ENCODE results near the gene BRAT1.

DNA sequence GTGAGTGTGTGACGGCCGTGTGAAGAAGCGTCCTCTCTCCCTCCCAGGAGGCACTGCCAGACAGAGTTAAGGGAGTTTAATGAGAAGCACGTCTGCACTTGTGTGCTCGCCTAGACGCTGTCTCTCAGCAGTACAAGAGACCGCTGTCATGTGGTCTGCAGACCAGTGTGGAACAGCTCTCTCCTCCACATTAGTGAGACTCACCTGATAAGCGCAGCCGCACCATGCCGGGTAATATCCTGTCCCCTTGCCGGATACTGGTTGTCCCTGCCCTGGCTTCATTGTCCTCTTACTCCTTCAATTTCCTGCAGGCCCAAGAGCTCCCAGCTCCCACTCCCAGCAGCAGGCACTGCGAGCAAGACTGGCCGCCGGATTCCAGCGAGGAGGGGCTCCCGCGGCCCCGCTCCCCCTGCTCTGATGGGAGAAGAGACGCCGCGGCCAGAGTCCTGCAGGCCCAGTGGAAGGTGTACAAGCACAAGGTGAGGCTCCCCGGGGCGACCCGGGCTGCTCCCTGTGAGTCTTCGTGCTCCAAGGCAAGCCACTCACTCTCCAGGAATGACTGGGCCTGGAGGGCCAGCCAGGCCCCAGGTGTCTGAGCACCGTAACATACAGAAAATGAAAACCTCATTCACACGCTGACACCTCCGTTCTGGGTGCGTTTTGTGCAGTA lies 43.0 kb upstream of the BRAT1 start:
- TF ChIP-seq CTCF (IDR thresholded peaks at IDR 0.05) (no peak), POLR2A (IDR thresholded peaks at IDR 0.05) (no peak)
